Epidermal melanocyte (primary cell): ENCODE measurements around the gene ADAM8.

ENCODE experiments used
- DNase-seq: peaks from one replicate; pipeline ENCODE4 v3.0.0; 2011; ENCODE audit warnings: low spot score; ENCODE audit not compliant: insufficient read length

The ADAM8 gene

GRCh38 chr10:133281628-133282372 is 5.1 kb upstream of the ADAM8 start:
- DNase-seq: no peak

DNA sequence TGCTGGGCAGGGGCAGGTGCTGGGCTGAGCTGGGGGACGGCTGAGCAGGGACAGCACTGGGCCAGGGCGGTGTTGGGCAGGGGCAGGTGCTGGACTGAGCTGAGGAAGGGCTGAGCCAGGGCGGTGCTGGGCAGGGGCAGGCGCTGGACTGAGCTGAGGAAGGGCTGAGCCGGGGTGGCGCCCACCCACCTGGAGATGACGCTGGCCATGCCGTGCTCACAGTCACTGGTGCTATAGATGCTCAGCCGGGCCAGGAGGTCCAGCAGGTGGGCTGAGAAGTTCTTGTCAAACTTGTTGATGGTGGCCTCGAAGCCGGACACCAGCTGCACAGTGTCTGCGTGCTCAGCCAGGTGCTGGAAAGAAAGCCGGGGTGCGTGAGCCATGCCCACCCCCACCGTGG is 4.4 kb upstream of the ADAM8 start:
- DNase-seq: no peak

- DNase-seq: no peak
These were observed 3.9 kb upstream of the ADAM8 start for GRCh38 chr10:133280391-133281059.

DNA sequence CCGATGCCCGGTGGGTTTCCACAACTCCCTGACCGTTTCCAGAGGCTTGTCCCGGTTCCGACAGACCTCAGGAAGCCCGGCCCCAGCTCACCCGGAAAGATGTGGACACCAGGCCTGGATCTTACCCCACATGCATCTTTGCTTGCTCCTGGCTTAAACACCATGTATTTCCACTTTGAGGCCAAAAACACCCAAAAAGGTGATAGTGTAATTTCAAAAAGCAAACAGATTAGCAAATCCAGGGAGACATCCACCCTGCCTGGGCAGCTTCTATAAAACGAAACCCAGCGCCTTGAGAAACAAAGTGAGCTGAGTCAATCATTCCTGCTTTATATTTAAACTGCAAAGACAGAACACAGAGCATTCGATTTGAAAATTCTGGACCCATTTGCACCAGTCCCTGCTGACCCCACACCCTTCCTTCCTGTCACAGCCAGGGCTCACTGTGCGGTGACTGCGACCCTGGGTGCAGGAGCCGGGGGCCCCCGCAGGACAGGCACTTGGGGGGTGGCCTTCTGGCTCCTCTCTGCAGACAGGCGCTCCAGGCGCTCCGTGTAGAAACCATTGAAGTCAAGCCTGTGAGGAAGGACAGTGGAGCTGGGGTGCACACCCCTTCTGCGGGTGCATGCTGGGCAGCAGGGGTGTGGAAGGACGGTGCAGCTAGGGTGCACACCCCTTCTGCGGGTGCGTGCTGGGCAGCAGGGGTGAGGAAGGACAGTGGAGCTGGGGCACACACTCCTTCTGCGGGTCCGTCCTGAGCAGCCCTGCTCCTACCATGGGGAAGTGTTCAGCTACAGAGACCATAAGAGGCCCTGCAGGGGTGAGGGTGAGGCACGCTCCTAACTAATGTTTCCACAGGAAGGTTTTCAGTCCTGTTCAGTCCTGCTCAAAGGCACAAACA is 2.9 kb upstream of the ADAM8 start:
- no peak for DNase-seq

DNA sequence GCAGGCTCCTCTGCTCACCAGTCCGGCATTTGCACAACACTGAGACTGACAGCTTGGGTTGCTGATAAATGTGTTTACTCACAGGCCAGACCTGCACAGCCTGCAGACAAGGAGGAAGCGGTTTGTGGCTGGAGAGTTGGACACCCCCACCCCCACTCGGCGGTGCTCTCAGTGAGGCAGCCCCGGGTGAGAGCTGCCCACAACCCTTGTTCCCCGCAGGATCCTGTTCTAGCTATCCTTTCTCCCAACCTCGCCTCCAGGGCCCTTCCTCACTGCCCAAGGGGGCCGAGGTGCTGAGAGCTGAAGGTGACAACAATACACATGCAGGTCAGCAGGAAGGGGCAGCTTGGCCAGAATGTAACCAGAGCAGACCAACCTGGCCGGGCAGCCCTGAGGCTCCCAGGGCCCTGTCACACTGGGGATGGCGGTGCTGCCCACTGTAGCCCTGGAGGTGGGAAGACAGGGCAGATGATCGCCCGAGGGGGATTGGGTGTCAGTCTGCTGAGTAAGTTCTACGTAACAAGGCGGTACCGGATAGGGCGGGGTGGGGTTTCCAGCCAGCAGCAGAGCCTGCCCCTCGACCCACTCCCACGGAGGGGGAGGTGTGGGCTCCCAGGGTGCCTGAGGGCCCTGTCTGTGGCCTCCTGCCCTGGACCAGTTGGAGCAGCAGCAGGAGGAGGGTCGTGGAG is 2.1 kb upstream of the ADAM8 start:
- DNase-seq: no peak

- DNase-seq: no peak
These were observed 1.4 kb upstream of the ADAM8 start for GRCh38 chr10:133277993-133278576.

DNA sequence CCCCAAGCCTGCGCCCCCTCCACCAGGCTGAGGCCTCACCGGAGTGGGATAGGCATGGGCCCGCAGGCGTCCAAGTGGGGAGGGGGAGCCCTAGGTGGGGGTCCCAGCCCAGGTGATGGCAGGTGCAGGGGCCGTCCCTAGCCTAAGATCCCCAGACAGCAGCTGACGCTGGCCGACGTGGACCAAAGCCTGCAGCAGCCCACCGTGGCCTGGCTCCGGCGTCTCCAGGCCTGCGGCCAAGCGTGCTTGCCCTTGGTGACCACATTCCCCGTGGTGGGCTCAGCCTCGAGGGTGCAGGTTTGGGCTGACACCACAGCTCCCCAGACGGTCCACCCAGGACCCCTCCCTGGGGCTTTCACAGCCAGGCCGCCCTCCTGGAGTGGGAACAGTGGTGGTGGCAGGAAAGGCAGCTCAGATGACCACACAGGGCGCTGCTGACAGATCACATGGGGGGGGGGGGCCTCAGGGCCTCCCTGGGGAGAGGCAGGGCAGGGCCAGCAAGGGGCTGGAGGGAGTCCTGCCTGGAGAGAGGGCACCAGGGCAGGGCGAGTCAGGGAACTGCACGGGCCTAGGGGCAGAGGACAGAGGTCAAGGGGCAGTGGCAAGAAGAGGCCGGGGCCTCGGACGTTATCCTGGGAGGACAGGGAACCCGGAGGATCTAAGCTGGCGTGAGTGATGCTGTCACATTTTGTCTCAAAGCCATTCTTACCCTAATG is 767 bp upstream of the ADAM8 start:
- no peak for DNase-seq

DNA sequence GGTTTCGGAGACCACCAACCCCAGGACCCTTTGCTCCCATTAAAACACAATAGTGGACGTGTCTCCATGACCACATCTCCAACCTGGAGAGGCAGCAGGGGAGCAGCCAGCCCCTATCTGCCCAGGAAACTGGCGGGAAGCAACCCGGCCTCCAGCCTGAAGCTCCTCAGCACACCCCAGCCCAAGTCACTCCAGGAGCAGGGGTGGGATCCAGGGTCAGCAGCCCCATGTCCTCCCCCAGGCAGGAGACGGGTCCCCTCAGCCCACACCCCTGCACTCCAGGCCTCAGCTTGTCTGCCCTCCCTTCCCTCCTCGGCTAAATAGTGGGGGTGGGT is 601 bp downstream of the ADAM8 start:
- no peak for DNase-seq

DNA sequence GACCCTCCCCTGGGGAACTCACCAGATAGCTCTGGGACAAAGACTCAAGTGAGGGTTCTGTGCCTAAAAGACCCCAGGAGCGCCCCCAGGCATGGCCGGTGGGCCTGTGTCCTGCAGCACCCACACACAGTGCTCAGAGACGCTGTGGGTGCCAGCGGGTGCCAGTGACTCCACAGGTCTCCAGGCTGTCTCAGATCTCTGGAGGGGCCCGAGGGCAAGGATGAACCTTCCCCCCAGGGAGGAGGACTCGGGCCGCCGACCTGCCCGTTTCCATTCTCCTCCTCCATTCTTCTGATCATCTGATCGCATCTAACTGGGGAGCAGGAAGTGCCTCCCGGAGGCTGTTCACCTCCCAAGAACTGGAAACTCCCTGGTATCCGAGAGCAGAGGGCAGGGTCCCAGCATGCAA is 980 bp downstream of the ADAM8 start:
- no peak for DNase-seq

- no peak for DNase-seq
These were observed 1.7 kb downstream of the ADAM8 start for GRCh38 chr10:133274751-133275683.

DNA sequence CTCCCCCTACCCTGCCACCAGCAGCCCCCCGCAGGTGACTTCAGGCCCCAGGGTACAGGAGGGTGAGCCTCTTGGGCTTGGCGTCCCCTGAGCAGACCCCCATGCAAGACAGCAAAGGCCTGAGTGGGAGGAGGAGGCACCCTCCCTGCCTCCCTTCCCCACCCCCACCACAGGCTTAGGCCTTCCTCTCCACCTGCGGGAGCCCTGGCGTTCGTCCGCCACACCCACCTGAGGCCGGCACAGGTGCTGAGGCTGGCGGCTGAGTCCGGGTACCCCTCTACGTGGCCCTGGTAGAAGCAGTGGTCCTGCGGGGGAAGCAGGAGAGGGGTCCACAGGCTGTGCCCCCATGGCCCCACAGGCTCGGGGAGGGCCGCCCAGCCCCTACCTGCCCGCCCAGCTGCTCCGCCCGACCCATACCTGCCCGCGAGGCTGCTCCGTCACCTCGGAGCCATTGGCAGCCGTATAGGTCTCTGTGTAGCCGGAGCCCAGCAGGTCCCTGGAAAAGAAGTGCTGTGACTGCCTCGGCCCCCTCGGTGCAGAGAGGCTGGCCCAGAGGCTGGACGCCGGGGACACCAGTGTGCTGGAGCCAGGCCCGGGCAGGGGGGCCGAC is 3.0 kb downstream of the ADAM8 start:
- no peak for DNase-seq

- no peak for DNase-seq
These were observed 3.7 kb downstream of the ADAM8 start for GRCh38 chr10:133272964-133273420.

- no peak for DNase-seq
These were observed 4.2 kb downstream of the ADAM8 start for GRCh38 chr10:133272301-133272963.

DNA sequence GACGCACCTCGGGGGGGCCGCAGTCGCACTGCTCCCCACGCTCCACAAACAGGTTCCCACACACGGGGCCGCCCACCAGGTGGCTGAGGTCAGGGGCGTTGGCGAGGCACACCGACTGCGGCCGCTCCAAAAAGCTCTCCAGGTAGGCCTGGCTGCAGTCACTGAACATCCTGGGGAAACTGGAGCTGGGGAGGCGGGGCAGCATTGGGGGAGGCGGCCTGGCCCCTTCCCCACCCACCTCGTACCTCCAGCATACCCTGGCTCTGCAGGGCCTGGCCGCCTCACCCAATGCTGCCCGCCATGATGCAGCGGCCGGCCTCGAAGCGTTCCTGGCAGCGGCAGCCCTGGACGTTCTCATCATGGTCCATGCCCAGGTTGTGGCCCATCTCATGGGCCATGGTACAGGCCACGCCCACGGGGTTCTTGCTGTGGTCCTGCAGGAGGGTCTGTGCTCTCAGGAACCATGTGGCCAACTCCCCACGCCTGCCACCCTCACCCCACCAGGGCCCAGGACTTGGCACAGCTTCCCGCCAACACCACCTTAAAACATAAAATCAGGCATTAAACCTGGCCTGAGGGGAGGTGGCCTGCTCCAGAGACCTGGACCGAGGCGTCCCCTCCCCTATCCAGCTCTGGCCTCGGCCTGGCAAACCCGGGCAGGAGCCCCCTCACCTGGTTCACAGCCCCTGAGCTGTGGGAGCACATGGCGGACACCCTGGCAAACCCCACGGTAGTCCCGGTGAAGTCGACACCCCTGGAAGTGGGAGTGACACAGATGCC is 5.0 kb downstream of the ADAM8 start:
- no peak for DNase-seq

- DNase-seq: no peak
These were observed 5.8 kb downstream of the ADAM8 start for GRCh38 chr10:133270773-133271297.

GRCh38 chr10:133270204-133270603 is 6.5 kb downstream of the ADAM8 start:
- DNase-seq: no peak

DNA sequence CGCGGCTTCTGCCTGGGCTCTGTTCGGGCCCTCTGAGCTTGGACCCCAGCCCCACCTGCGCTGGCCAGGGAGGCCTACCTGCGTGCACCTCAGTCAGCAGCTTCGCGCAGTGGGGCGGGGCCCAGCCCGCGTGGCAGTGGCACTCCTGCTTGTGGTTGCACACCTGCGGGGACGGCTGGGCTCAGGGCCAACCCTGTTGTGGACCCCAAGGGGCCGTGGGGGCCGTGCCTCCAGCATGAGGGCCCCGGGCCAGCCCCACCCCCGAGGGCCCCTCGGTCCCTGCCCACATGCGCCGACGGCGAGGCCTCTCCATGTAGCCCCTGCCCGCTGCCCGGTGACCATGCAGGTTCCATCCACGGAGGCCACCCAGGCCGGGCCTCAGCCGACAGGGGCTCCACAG is 7.3 kb downstream of the ADAM8 start:
- no peak for DNase-seq
